Superior temporal gyrus (tissue), 1 donor: Measurements from ENCODE around the gene STAT3.
"Not testable (repeated sequence)": the region's sequence is repeated elsewhere in the genome, so short reads cannot be mapped to it uniquely, and the experiment has no call there.

Experiments used
- DNase-seq: peaks from one replicate; pipeline ENCODE4 v3.0.0-alpha.2; 2016; ENCODE audit errors: extremely low spot score

Gene STAT3

GRCh38 chr17:42299913-42300312 is 88.3 kb downstream of the STAT3 start:
- DNase-seq: not testable (repeated sequence)

GRCh38 chr17:42299361-42299760 is 88.9 kb downstream of the STAT3 start:
- not testable (repeated sequence) for DNase-seq

- not testable (repeated sequence) for DNase-seq
These were observed 90.5 kb downstream of the STAT3 start for GRCh38 chr17:42297775-42298174.

GRCh38 chr17:42296012-42296411 is 92.2 kb downstream of the STAT3 start:
- no peak for DNase-seq

GRCh38 chr17:42294469-42295398 is 93.5 kb downstream of the STAT3 start:
- DNase-seq: no peak

- no peak for DNase-seq
These were observed 97.1 kb downstream of the STAT3 start for GRCh38 chr17:42291129-42291528.

GRCh38 chr17:42290577-42290976 is 97.7 kb downstream of the STAT3 start:
- DNase-seq: no peak

GRCh38 chr17:42289611-42290181 is 98.5 kb downstream of the STAT3 start:
- no peak for DNase-seq

- DNase-seq: no peak
These were observed 99.2 kb downstream of the STAT3 start for GRCh38 chr17:42288803-42289610.

GRCh38 chr17:42287977-42288802 is 100.1 kb downstream of the STAT3 start, which contains the start of gene STAT5A:
Gene STAT5A, plus strand, starts transcription at chr17:42288498. Its CDS starts 914 bp downstream, at chr17:42289412.
- peak; percentile 59 for DNase-seq

GRCh38 chr17:42287305-42287976 is 100.8 kb downstream of the STAT3 start:
- DNase-seq: no peak

GRCh38 chr17:42286411-42287221 is 101.6 kb downstream of the STAT3 start:
- no peak for DNase-seq

- DNase-seq: no peak
These were observed 102.7 kb downstream of the STAT3 start for GRCh38 chr17:42285346-42286050.

GRCh38 chr17:42284566-42284965 is 103.7 kb downstream of the STAT3 start:
- DNase-seq: no peak

- DNase-seq: no peak
These were observed 104.2 kb downstream of the STAT3 start for GRCh38 chr17:42284024-42284369.

- DNase-seq: no peak
These were observed 104.8 kb downstream of the STAT3 start for GRCh38 chr17:42283241-42284023.

- no peak for DNase-seq
These were observed 105.7 kb downstream of the STAT3 start for GRCh38 chr17:42282478-42283080.

- DNase-seq: no peak
These were observed 106.6 kb downstream of the STAT3 start for GRCh38 chr17:42281571-42282096.
